ENCODE measurements around the gene SARDH.

- no peak for TF ChIP-seq CTCF (conservative IDR thresholded peaks at IDR 0.05 in 1 of 2, IDR thresholded peaks at IDR 0.05 in 1 of 2; ENCODE audit: low read depth in 1 of 2, low read length in 2 of 2)
- peak; percentile 29 for TF ChIP-seq EZH2 (IDR thresholded peaks at IDR 0.05; ENCODE audit: low read length, missing control alignments)
Measured at GRCh38 chr9:133683586-133684120, 54.5 kb downstream of the SARDH start.

All from fibroblast of lung (primary cell).